Esophagus squamous epithelium (tissue), 5 donors: ENCODE results near the gene MLLT3. TPM values are rescaled to one million over a fixed set of nuclear protein-coding genes. Genes with fewer than 3 reads are reported as not detected.

Experiments
- DNase-seq: peaks from one replicate; lab custom pipeline; 2025; lab: John Stamatoyannopoulos, UW
- H3K27ac ChIP-seq, 4 donors: fragments of 200-600 bp; sonication (generic); one replicate each; pipeline ENCODE4 v1.5.1; 2016 to 2019; ENCODE audit warnings: mild to moderate bottlenecking in 1 of 4
- H3K27me3 ChIP-seq, 4 donors: fragments of 200-600 bp; sonication (generic); 1 replicate in 3 of 4; 2 replicates in 1 of 4; pipeline versions ENCODE4 v1.5.1 to v1.6.0; 2017 to 2021; ENCODE audit warnings: antibody characterized with exemption in 1 of 4
- H3K36me3 ChIP-seq, 3 donors: fragments of 200-600 bp; sonication (generic); one replicate each; pipeline ENCODE4 v1.5.1; 2016 to 2019
- H3K4me1 ChIP-seq, 3 donors: fragments of 200-600 bp; sonication (generic); one replicate each; pipeline ENCODE4 v1.5.1; 2017 to 2019
- H3K4me3 ChIP-seq, 4 donors: fragments of 200-600 bp; sonication (generic); 1 replicate in 3 of 4; 2 replicates in 1 of 4; pipeline ENCODE4 v1.5.1; 2016 to 2019; ENCODE audit warnings: mild to moderate bottlenecking in 2 of 4, moderate library complexity in 1 of 4
- H3K9me3 ChIP-seq, 3 donors: fragments of 200-600 bp; sonication (generic); one replicate each; pipeline ENCODE4 v1.5.1; 2016 to 2019
- CTCF ChIP-seq, 6 experiments: fragments of 450-650 bp in 4 of 6; fragments of 200-600 bp in 2 of 6; sonication (generic) in 2 of 6; IDR thresholded peaks; one replicate each; pipeline ENCODE4 v1.5.1; 2016 to 2019; ENCODE audit warnings: antibody characterized with exemption in 6 of 6, mild to moderate bottlenecking in 4 of 6, moderate library complexity in 4 of 6
- POLR2A ChIP-seq, 4 donors: fragments of 450-650 bp; IDR thresholded peaks; one replicate each; pipeline ENCODE4 v1.6.1; 2017; ENCODE audit warnings: antibody characterized with exemption in 4 of 4, mild to moderate bottlenecking in 4 of 4, moderate library complexity in 3 of 4
- WGBS, 2 donors: methylation state at CpG; one replicate each; pipeline ENCODE4 v1.1.5; 2018; 5-methylcytosine and 5-hydroxymethylcytosine counted together
- intact Hi-C: fragments of 100-400 bp; cut with DNase I; formaldehyde crosslinking; loops from one replicate; pipeline ENCODE4 v1.15.0; 2022
- total RNA-seq, 4 donors: library from RNA; depleted of rRNA; stranded (reverse); fragments of >200 nt; gene quantifications; one replicate each; pipeline ENCODE4 v1.1.0, GENCODE V29; 2016
- donor health status: DM: yes; HTN: yes; CAD: no.

MLLT3 gene
- total RNA-seq, 4 donors from 2014 or later: 8.2 to 21.5 (median 8.6) TPM

GRCh38 chr9:20550326-20550725 lies 72.0 kb downstream of the MLLT3 start:
- Histone ChIP-seq H3K4me3 (no peak overlapping the region), H3K27ac (no peak overlapping the region), H3K27me3 (no peaks in the 10 kb centered on the region), H3K9me3 (no peaks in the 10 kb centered on the region), H3K4me1 (peaks cover 0 to 37% (median 7%) of the 10 kb centered on the region in 3 donors), H3K36me3 (no peaks in the 10 kb centered on the region)
- DNase-seq: no peak
- intact Hi-C loops: no loop called here
- TF ChIP-seq POLR2A (IDR thresholded peaks at IDR 0.05): no peak
- TF ChIP-seq CTCF (IDR thresholded peaks at IDR 0.05): no peak
- WGBS, 2 donors: 75 to 79% methylated on average over 4 of the region's 4 CpGs

GRCh38 chr9:20549053-20549452 lies 73.2 kb downstream of the MLLT3 start:
- no peak for TF ChIP-seq POLR2A (IDR thresholded peaks at IDR 0.05)
- TF ChIP-seq CTCF (IDR thresholded peaks at IDR 0.05): no peak
- DNase-seq: no peak
- Histone ChIP-seq H3K27ac (no peak overlapping the region), H3K27me3 (no peaks in the 10 kb centered on the region), H3K4me3 (no peak overlapping the region), H3K36me3 (no peaks in the 10 kb centered on the region), H3K4me1 (peaks cover 0 to 33% (median 7%) of the 10 kb centered on the region in 3 donors), H3K9me3 (no peaks in the 10 kb centered on the region)
- intact Hi-C loops: no loop called here
- WGBS, 2 donors: 78 to 91% methylated on average over 3 of the region's 3 CpGs

- intact Hi-C loops: no loop called here
- TF ChIP-seq POLR2A (IDR thresholded peaks at IDR 0.05): no peak
- TF ChIP-seq CTCF (IDR thresholded peaks at IDR 0.05): no peak
- no peak for DNase-seq
- H3K4me1 ChIP-seq: peaks cover 0 to under 1% (median 0%) of the 10 kb centered on the region in 3 donors
- H3K36me3 ChIP-seq: no peaks in the 10 kb centered on the region
- peaks cover 0 to 8% (median 4%) of the 10 kb centered on the region in 3 donors for H3K9me3 ChIP-seq
- 89 to 91% methylated on average over 3 of the region's 3 CpGs for WGBS, 2 donors
- H3K4me3 ChIP-seq: no peak overlapping the region
- H3K27me3 ChIP-seq: no peaks in the 10 kb centered on the region
- no peak overlapping the region for H3K27ac ChIP-seq
Measured at GRCh38 chr9:20545023-20545622, 77.2 kb downstream of the MLLT3 start.

GRCh38 chr9:20540169-20540863 lies 82.0 kb downstream of the MLLT3 start:
- TF ChIP-seq CTCF (IDR thresholded peaks at IDR 0.05): no peak
- TF ChIP-seq POLR2A (IDR thresholded peaks at IDR 0.05): no peak
- Histone ChIP-seq H3K9me3 (peaks cover 0 to 14% (median 4%) of the 10 kb centered on the region in 3 donors), H3K4me1 (no peaks in the 10 kb centered on the region), H3K27ac (no peak overlapping the region), H3K4me3 (no peak overlapping the region), H3K27me3 (no peaks in the 10 kb centered on the region), H3K36me3 (no peaks in the 10 kb centered on the region)
- WGBS, 2 donors: 86 to 95% methylated on average over 3 to 4 of the region's 5 CpGs
- intact Hi-C loops: no loop called here
- no peak for DNase-seq

GRCh38 chr9:20538956-20539355 lies 83.3 kb downstream of the MLLT3 start:
- no peaks in the 10 kb centered on the region for H3K27me3 ChIP-seq
- TF ChIP-seq CTCF (IDR thresholded peaks at IDR 0.05) (no peak), POLR2A (IDR thresholded peaks at IDR 0.05) (no peak)
- intact Hi-C loops: no loop called here
- 38 to 50% methylated on average over 1 of the region's 1 CpG for WGBS, 2 donors
- no peak overlapping the region for H3K27ac ChIP-seq
- no peaks in the 10 kb centered on the region for H3K4me1 ChIP-seq
- DNase-seq: no peak
- H3K4me3 ChIP-seq: no peak overlapping the region
- H3K9me3 ChIP-seq: peaks cover 0 to 14% (median 4%) of the 10 kb centered on the region in 3 donors
- H3K36me3 ChIP-seq: no peaks in the 10 kb centered on the region
